EH (cell line): ENCODE results near the gene EML5.

ENCODE experiments used
- DNase-seq: peaks from one replicate; pipeline ENCODE4 v3.0.0-alpha.2; 2015; ENCODE audit warnings: low read depth

EML5 gene

DNA sequence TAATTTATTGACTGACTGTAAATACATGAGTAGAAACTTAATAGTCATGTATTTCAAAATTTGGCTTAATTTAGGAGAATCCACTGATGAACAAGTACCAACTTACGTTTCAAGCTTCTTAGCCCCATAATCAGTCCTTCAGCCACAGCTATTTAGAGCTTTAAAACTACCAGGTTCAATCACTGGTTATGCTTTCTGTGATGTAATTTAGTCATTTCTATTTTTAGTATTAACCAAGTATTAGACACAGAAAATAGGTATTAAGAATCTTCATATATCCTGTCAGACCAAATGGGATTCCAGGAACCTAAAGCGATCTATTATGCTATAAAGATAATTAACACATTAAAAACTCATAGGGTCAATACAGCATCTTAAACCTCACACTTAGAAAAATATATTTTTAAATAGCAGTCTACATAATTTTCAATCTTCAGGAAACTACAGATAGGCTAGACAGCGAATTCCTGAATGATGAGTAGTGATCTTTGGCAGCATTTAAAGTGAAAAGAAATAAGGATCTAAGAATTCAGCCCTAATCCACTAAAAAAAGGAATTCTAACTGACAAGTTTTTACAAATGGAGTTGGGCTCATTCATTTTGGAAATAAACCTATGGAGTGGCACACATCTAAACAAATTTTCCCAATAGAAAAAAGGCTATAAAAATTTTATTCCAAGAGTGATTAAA, 178.4 kb downstream of the EML5 start:
- DNase-seq: peak; percentile 86

DNA sequence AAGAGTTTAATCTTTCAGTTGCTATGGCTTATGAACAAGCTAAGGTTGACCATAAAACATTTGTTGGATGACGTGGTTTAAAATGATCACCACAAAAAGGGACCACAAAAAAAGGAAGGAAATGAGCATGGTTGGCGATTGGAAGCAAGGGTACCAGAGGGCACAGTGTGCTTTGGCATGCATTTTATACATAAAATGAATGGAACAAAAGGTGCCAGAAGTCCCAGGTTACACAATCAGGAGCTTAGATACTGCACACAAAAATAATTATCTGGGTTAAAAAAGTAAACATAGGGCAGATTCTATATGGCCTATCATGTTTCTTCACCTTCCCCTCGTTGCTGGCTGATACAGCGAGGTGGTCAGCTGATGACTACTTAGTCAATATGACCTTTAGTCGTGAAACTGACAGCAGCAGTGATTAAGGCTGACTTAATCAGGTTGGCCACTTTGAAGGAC, 179.2 kb downstream of the EML5 start:
- DNase-seq: peak; percentile 66

DNA sequence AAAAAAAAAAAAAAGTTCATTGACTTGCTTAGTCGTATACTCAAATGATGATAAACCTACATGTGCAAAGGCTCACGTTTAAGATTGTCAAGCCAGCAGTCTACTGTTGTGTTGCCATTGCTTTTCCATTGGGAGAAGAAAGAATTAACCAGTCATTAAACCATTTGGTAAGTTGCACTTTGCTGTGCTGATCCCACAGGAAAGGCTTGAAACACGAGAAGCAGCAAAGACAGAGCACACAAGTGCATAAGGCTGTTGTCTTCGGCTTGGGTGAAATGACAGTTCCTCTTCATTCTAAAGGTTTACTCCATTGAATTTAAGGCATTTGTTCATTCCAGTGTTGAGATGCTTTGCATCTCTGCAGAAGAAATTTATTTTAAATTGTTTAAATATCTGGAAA, 179.8 kb downstream of the EML5 start:
- DNase-seq: peak; percentile 12

DNA sequence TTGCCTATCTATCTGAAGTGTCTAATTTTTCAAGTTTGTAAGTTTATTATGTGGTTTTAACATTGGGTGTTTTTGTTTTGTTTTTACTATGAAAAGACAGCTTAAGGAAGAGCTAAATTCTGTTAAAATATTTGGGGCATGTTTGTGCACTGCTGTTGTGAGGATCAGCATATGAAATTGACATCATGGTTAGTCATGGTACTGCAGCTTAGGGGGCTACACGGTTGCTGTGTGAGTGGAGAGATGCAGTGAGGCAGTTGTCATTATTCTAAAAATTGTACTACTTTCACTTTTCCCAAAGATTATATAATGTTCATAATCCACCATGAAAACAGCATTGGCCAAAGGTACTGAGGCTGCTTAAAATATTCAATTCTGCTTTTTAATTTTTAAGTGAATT, 180.9 kb downstream of the EML5 start:
- DNase-seq: peak; percentile 17

DNA sequence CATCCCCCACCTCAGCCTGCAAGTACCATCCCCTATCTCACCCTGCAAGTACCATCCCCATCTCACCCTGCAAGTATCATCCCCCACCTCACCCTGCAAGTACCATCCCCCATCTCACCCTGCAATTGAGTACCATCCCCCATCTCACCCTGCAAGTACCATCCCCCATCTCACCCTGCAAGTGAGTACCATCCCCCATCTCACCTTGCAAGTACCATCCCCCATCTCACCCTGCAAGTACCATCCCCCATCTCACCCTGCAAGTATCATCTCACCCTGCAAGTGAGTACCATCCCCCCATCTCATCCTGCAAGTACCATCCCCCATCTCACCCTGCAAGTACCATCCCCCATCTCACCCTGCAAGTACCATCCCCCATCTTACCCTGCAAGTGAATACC, 184.9 kb downstream of the EML5 start:
- DNase-seq: no peak

DNA sequence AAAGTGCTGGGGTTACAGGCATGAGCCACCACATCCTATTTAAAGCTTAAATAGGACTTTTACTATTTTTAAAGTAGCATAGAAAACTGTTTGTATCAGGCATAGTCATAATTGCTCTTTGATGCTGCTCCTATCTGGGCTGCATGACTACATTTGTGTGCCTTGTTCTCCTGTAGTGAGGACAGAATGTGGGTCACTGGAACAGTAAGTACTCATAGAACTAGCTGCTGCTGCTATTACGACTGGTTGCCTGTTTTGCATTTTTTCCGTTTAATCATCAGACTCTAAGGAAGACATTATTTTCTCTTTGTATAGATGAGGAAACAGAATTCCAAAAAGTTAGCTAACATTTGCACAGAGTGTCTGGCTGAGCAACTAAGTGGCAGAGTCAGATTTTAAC, 187.2 kb downstream of the EML5 start:
- DNase-seq: no peak

DNA sequence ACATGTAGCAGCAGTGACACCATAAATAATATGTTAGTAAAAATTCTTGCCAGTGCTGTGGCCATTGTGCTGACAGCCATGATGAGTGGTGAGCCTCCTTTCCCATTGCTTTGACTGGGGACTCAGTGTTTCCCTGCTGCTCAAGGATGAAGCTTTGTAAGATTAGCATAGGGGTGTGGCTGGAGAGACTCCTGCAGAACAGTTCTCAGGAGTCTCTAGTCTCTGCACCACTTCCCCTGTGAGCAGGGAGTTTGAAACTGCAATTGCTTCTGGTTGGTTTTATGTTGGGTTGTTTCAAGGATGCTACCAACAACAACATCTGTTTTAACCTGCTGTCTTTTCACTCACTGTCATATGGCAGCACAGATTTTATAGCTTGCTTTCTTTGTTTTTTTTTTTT, 188.5 kb downstream of the EML5 start:
- no peak for DNase-seq

DNA sequence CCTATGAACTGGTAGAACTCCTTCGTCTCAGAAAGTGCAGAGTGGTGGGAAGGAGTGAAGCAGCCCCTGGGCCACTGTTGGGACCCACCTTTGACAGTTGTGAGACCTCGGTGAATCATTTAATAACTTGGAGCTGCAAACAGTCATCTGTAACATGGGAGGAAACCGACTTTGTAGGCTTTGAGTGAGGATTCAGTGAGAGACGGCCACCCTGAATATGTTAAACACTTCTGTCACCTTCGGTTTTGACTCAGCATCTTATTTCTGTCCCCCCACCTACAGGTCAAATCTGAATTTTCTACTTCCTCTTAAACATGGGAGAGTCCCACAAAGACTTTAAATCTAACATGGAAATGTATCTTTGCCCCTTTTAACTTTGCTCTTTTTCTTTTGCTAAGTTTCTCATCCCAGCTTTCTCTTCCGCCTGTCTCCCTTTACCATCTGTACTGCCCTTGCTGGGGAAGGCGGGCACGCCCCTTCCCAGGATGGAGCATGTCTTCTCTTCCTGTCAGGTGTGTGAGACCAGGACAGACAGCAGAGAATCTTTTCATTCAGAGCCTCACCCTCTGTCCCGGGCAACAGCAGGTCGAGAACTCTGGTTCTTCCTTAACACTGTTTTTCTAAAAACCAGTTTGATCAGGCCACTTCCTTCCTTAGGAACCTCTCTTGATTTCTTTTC, 192.9 kb downstream of the EML5 start:
- no peak for DNase-seq

DNA sequence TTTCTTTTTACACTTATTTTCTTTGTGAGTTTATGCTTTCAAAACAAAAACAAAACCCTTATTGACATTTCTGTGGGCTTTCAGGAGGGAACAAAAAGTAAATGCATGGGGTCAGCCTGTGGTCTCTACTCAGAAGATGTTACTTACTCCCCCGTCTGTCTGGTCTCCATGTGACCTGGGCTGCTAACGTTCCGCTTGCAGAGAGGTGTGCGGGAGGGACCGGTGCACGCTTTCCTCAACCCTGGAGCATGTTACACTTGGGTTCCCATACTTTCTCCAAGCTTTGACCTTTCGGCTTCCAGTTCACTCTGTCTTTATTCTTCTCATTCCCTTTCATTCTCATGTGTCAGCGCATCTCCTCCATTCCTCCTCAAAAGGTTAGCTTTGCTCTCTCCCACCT, 193.4 kb downstream of the EML5 start:
- DNase-seq: no peak

DNA sequence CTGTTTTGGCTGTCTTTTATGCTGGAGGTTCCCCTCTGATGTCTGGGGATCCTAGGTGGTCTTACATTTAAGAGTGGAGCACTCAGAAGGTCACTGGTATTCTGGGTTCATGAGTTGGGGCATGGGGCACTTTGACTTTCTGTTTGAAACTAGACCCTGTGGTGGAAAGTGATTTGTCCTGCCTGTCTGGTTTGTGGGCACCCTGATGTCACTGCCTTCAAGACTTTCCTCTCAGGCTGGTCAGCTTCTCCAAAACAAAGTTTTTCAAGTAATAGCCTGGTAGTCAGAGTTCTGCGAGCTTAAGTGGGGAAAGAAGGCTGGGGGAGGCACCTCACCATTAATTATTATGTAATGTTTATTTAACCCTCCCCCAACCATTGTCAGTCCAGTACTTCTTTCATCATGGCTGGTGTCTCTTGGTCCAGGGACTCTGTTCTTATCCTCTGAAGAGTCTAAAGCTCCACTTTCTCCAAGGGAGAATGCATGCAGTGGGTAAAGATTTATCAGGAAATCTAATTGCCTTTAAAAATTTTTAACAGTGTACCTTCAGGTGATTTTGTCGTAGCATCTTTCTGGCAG, 194.6 kb downstream of the EML5 start:
- DNase-seq: no peak

DNA sequence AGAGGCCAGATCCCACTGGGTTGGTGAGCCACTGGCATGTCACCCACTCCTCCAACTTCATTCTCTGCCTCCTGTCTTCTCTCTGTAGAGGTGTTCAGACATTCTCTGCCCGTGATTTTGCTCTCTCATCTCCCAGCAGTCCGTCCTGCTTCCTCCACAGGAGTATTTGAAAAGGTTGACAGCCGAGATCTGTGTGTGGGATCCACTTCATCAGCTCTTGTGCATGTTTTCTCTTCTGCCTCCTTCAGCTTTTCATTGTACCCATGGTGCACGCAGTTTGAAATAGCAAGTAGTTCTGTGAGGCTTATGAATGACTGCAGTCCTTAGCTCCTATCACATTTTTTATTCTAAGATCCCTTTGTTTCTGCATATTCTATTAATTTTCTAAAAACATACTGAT, 195.2 kb downstream of the EML5 start:
- DNase-seq: no peak

DNA sequence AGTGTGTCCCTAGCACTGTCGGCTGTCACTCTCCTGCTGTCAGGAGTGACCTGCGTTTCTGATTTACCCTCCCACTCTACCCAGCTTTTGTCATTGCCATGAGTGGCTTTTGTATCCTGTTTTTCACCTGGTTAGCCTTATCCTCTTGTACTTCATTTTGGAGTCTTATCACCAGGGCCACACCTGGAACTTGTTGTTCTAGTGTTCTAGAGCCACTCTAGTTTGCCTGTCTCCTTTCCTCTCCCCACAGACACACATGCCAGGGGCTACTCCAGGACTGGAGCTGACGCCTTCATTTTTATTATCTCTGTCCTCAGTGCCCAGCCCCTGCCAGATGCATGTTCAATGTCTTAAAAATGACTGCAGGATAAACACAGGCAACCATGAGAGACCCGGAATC, 195.7 kb downstream of the EML5 start:
- no peak for DNase-seq

DNA sequence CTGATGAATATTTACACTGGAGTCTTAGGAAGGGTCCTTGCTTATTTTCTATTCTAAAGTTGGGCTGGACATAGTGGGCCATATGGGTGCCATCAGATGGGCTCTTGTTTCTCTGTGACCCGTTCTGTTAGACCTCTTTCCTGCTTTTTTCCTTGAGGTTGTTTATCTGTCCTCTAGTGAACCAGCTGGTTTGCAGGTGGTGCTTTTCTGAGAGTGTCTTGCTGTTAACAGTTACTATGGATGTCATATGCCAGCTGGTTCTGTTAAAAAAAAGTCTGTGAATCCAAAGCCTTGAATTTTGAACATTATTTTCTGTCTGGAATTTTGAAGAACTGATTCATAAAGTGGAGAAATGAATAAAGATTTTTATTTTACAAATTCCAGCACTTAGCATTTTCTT, 200.7 kb downstream of the EML5 start:
- DNase-seq: no peak

DNA sequence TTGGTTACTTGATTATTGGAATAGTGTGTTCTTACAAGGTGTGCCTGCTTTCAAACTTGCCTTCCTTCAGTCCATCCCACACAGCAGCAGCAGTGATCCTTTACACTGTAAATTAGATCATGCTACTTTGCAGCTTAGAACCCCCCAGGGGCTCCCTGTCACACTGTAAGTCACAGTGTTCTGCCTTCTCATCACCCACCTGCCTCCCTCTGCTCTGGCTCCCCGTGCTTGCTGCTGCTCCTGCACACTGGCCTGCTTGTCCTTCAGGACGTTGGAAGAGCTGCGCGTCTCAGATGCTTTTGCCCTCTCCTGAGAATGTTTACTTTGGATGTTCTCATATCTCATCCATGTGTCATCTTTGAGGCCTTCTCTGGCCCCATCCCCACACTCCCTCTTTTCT, 202.6 kb downstream of the EML5 start:
- peak; percentile 52 for DNase-seq

DNA sequence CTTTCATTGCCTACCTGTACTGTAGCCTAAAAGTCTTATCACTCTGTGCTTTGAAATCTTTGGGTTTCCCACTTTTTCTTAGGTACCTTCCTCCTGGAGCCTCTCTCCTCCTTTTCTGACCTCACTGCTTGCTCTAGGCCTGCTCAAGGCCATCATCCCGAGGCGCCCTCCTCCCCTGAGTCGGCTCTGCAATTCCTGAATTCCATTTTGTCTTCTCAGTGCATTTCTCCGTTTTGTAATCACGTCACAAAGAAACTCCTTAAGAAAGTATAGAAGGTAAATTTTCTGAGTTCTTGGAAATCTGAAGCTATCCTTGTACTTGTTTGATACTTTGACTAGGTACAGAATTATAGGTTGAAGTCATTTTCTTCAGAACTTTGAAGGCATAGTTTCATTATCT, 204.7 kb downstream of the EML5 start:
- DNase-seq: no peak

DNA sequence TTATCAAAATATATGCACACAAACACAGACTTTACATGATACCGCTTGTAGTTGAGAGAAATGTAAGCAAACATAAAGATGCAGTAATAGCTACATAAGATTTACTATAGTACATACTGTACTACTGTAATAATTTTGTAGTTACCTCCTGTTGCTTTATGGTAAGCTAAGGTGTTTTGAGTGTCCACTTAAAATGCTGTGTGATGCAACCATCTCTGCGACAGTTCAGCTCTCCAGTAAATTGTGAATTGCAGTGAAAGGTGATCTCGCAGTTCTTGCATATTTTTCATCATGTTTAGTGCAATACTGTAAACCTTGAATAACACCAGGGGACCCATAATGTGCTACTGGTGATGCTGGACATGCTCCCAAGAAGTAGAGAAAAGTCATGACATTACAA, 208.3 kb downstream of the EML5 start:
- DNase-seq: no peak

DNA sequence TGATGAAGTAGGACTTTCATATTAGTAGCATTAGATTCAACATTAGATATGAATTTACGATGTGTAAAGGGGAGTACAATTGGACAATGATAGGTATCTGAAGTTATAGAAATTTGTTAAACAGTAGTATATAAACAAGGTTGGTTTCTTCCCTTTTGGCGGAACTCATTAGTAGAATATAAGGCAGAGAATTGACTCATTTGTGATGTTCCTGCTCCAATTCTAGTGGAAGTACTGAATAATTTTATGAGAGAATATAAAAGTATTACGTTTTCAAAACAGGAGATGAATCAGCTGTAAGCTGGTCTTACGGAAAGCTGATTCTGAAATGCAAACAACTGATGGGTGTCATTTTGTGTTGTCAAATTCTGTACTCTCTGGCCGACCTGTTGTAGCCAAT, 216.5 kb downstream of the EML5 start:
- DNase-seq: no peak

DNA sequence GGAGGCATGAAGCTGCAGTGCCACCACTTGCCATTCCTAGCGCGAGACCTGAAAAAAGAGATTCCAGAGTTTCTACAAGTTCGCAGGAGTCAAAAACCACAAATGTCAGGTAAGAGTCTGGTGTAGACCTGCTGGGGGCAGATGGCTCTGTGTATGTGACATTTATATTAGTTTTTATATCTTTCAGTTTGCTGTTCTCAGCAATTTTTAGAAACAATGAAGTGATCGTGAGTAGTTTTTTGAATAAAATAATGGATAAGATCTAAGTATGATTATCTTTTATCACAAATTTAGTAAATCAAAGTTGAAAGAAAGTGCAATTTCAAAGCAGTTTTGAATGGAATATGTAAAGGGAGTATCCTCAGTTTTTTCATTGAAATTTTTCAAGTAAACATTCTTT, 220.6 kb downstream of the EML5 start:
- DNase-seq: no peak

DNA sequence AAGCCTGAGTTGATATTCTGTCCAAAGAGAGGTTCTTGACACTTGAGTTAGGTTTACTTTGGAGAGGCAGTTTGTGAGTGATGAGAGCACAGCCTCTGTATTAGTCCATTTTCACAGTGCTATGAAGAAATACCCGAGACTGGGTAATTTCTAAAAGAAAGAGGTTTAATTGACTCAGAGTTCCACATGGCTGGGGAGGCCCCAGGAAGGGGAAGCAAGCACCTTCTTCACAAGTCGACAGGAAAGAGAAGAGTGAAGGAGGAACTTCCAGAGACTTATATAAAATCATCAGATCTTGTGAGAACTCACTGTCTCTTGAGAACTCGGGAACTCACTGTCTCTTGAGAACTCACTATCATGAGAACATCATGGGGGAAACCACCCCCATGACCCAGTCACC, 224.6 kb downstream of the EML5 start:
- no peak for DNase-seq

DNA sequence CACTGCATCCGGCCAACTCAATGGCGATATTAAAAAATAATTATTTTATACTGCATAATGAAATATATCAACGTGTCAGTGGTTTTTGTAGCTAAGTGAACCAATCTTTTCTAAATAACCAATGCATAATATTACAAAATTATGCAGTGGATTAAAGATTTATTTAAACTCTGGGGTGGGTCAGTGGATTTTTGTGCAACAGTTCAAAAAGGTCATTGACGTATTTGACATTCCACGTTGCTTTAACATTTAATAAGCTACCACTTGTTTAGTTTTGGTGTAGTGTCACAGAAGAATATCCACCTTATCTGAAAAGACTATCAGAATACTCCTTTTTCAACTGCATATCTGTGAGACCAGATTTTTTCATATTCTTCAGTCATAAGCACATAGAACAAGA, 227.3 kb downstream of the EML5 start:
- no peak for DNase-seq

DNA sequence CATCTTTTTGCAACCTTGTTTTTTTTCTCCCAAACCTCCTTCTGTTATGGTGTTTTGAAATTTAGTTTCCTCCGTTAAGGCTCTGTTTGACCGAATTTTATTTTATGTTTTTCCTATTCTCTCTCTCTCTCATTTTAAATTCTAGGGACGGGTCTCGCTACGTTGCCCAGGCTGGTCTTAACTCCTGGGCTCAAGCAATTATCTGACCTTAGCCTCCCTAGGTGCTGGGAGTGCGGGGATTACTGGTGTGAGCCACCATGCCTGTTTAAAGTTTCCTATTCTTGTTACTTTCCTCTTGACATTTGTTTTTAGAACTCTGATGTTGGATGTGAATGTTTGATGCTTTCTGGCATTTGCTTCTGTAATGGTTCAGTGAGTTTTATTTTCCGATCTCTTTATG, 228.9 kb downstream of the EML5 start:
- no peak for DNase-seq

DNA sequence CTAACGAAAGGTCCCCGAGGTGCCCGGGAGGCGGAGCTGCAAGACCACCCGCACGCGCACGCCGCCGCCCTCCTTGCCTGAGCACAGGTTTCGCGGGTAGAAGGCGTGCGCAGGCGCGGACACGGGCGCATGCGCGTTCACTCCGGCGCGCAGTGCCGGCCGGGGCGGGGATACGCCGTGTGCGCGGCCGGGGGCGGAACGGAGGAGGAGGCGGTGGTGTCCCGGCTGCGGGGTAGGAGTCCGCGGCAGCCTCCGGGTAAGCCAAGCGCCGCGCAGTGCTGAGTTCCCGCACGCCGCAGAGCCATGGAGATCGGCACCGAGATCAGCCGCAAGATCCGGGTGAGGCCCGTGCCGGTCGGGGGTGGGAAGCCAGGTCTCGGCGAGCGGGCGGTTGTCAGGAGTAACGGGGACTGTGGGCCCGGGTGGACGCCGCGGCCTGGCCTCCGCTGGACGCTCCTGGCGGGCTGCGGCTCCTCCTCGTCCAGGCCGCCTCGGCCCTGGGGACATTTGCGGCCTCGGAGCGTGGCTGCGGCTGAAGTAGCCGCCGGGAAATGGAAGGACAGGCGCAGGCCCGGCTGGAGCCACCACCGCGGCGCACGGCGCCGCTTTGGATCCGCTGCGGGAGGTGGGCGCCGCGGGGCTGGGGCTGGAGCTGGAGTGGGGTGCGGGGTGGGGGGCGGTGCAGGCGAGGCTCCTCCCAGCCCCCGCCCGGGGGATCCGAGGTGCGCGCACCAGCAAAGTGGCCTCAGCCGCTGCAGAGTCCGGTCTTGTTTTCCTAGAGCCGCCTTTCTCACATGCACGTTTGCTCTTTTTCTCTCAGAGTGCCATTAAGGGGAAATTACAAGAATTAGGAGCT, 229.7 kb downstream of the EML5 start, which contains the start of gene ZC3H14:
ZC3H14 (plus strand) TSS at position 207 of the 856 bp plus-strand sequence; CDS start at position 304, 97 bp downstream.
- peak; percentile 87 for DNase-seq

DNA sequence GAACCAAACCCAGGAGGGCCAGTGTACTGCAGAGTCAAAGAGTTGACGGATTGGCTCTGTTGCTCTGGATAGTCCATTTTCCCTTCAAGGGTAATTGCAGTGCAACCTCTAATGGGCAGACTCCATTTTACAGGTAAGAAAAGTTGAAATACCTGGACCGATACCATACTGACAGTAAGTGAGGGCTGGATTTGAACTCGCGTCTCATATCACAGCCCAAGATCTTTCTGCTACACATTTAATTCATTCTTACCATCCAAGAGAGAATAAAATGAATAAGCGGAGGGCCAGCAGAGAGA, 230.3 kb downstream of the EML5 start:
- DNase-seq: no peak
